H1 (cell line): Measurements from ENCODE around the gene NXT1. TPM values are rescaled to one million over a fixed set of nuclear protein-coding genes. Genes with fewer than 3 reads are reported as not detected.

Experiments
- ATF3 ChIP-seq: IDR thresholded peaks from 2 replicates; pipeline ENCODE4 v1.6.1; 2011; ENCODE audit warnings: low read depth, mild to moderate bottlenecking, low read length; ENCODE audit not compliant: insufficient read depth
- CHD1 ChIP-seq: IDR thresholded peaks from 2 replicates; pipeline ENCODE4 v1.6.1; 2012; ENCODE audit warnings: low read depth, low read length, improper control_type of control experiment
- CREB1 ChIP-seq: IDR thresholded peaks from 2 replicates; pipeline ENCODE4 v1.6.1; 2012; ENCODE audit warnings: inconsistent platforms
- EZH2 ChIP-seq: fragments of 200-600 bp; sonication (generic); IDR thresholded peaks from 2 replicates; pipeline ENCODE4 v1.7.1; 2012; ENCODE audit warnings: low read depth, mild to moderate bottlenecking, moderate library complexity, low read length, inconsistent platforms; ENCODE audit not compliant: severe bottlenecking
- HDAC2 ChIP-seq, 2 experiments: fragments of 300-600 bp in 1 of 2; sonication (generic) in 1 of 2; IDR thresholded peaks; 2 replicates each; pipeline ENCODE4 v1.6.1; 2011 to 2012; ENCODE audit warnings: low read depth in 2 of 2, low read length in 2 of 2, mild to moderate bottlenecking in 2 of 2, moderate library complexity in 2 of 2, borderline replicate concordance in 1 of 2, inconsistent platforms in 1 of 2
- NANOG ChIP-seq: IDR thresholded peaks from 2 replicates; pipeline ENCODE4 v1.6.1; 2011; ENCODE audit warnings: low read length, low read depth, mild to moderate bottlenecking, inconsistent platforms; ENCODE audit not compliant: insufficient read depth, poor library complexity, severe bottlenecking
- POLR2A ChIP-seq, 2 experiments: IDR thresholded peaks; 1 replicate in 1 of 2; 2 replicates in 1 of 2; pipeline ENCODE4 v1.6.1; 2011; ENCODE audit warnings: low read depth in 2 of 2, low read length in 2 of 2, mild to moderate bottlenecking in 2 of 2; ENCODE audit errors: control extremely low read depth in 1 of 2
- SIN3A ChIP-seq, 2 experiments: IDR thresholded peaks in 1 of 2; conservative IDR thresholded peaks in 1 of 2; 2 replicates each; pipeline ENCODE4 v1.6.1; 2011 to 2012; ENCODE audit warnings: low read length in 2 of 2, improper control_type of control experiment in 1 of 2, low read depth in 1 of 2, mild to moderate bottlenecking in 1 of 2
- polyA plus RNA-seq, 7 experiments: library from polyadenylated mRNA; depleted of rRNA in 3 of 7; stranded (reverse) in 5 of 7; unstranded in 2 of 7; fragments of >200 nt in 5 of 7; fragments of 200-250 nt in 2 of 7; gene quantifications; 1 replicate in 5 of 7; 2 replicates in 1 of 7; 4 replicates in 1 of 7; pipeline versions ENCODE4 v1.2.1 to v1.2.3, GENCODE V29; 2011 to 2013; ENCODE audit warnings: missing spikeins in 2 of 7, mixed read lengths in 2 of 7
- total RNA-seq: library from RNA; stranded (reverse); fragmentation: NEBNext Ultra II Directional; extraction: Animal tissue kit (Norgen Biotek cat#: 25700); gene quantifications from 2 replicates; pipeline ENCODE4 v1.2.1, GENCODE V29; 2021
- TF ChIP-seq, protein P1 (sequence below): fragments of 300-600 bp; sonication (generic); IDR thresholded peaks from 2 replicates; pipeline ENCODE4 v1.7.1; 2012; ENCODE audit warnings: low read length, moderate library complexity, mild to moderate bottlenecking, inconsistent platforms; ENCODE audit not compliant: insufficient replicate concordance
- TF ChIP-seq, protein P2 (sequence below): IDR thresholded peaks from 2 replicates; pipeline ENCODE4 v1.6.1; 2012; ENCODE audit warnings: inconsistent platforms

NXT1 gene
- total and polyA plus RNA-seq, 2 of the 8 experiments (the other 6 are each of a cell fraction or from before 2014, with no cell fraction given) = 23.1 to 26.5 TPM

DNA sequence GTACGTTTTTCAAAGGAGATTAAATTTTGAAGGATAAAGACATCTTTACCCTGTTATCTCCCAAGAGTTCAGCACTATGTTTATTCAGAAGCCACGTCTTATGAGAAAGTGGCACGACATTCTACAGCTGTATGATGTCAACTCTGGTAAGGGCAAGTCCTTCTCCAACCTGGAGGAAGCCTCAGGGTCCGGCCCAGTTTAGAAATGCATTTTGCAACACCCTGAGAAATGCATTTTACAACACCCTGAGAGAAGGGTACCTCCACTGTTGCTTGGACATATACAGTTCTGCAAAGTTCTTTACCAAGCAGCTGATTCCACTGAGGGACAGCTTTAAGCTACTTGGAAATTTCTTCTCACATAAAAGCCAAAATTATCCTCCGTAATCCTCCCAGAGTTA is 53.2 kb downstream of the NXT1 start (continued):
- TF ChIP-seq, protein P1, sequence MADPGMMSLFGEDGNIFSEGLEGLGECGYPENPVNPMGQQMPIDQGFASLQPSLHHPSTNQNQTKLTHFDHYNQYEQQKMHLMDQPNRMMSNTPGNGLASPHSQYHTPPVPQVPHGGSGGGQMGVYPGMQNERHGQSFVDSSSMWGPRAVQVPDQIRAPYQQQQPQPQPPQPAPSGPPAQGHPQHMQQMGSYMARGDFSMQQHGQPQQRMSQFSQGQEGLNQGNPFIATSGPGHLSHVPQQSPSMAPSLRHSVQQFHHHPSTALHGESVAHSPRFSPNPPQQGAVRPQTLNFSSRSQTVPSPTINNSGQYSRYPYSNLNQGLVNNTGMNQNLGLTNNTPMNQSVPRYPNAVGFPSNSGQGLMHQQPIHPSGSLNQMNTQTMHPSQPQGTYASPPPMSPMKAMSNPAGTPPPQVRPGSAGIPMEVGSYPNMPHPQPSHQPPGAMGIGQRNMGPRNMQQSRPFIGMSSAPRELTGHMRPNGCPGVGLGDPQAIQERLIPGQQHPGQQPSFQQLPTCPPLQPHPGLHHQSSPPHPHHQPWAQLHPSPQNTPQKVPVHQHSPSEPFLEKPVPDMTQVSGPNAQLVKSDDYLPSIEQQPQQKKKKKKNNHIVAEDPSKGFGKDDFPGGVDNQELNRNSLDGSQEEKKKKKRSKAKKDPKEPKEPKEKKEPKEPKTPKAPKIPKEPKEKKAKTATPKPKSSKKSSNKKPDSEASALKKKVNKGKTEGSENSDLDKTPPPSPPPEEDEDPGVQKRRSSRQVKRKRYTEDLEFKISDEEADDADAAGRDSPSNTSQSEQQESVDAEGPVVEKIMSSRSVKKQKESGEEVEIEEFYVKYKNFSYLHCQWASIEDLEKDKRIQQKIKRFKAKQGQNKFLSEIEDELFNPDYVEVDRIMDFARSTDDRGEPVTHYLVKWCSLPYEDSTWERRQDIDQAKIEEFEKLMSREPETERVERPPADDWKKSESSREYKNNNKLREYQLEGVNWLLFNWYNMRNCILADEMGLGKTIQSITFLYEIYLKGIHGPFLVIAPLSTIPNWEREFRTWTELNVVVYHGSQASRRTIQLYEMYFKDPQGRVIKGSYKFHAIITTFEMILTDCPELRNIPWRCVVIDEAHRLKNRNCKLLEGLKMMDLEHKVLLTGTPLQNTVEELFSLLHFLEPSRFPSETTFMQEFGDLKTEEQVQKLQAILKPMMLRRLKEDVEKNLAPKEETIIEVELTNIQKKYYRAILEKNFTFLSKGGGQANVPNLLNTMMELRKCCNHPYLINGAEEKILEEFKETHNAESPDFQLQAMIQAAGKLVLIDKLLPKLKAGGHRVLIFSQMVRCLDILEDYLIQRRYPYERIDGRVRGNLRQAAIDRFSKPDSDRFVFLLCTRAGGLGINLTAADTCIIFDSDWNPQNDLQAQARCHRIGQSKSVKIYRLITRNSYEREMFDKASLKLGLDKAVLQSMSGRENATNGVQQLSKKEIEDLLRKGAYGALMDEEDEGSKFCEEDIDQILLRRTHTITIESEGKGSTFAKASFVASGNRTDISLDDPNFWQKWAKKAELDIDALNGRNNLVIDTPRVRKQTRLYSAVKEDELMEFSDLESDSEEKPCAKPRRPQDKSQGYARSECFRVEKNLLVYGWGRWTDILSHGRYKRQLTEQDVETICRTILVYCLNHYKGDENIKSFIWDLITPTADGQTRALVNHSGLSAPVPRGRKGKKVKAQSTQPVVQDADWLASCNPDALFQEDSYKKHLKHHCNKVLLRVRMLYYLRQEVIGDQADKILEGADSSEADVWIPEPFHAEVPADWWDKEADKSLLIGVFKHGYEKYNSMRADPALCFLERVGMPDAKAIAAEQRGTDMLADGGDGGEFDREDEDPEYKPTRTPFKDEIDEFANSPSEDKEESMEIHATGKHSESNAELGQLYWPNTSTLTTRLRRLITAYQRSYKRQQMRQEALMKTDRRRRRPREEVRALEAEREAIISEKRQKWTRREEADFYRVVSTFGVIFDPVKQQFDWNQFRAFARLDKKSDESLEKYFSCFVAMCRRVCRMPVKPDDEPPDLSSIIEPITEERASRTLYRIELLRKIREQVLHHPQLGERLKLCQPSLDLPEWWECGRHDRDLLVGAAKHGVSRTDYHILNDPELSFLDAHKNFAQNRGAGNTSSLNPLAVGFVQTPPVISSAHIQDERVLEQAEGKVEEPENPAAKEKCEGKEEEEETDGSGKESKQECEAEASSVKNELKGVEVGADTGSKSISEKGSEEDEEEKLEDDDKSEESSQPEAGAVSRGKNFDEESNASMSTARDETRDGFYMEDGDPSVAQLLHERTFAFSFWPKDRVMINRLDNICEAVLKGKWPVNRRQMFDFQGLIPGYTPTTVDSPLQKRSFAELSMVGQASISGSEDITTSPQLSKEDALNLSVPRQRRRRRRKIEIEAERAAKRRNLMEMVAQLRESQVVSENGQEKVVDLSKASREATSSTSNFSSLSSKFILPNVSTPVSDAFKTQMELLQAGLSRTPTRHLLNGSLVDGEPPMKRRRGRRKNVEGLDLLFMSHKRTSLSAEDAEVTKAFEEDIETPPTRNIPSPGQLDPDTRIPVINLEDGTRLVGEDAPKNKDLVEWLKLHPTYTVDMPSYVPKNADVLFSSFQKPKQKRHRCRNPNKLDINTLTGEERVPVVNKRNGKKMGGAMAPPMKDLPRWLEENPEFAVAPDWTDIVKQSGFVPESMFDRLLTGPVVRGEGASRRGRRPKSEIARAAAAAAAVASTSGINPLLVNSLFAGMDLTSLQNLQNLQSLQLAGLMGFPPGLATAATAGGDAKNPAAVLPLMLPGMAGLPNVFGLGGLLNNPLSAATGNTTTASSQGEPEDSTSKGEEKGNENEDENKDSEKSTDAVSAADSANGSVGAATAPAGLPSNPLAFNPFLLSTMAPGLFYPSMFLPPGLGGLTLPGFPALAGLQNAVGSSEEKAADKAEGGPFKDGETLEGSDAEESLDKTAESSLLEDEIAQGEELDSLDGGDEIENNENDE = no peak
- TF ChIP-seq SIN3A (conservative IDR thresholded peaks at IDR 0.05 in 1 of 2, IDR thresholded peaks at IDR 0.05 in 1 of 2; ENCODE audit: low read depth in 1 of 2, low read length in 2 of 2) = no peak
- no peak for TF ChIP-seq ATF3
- no peak for TF ChIP-seq HDAC2 (IDR thresholded peaks at IDR 0.05; ENCODE audit: borderline replicate concordance in 1 of 2, low read depth in 2 of 2, low read length in 2 of 2)
- TF ChIP-seq, protein P2, sequence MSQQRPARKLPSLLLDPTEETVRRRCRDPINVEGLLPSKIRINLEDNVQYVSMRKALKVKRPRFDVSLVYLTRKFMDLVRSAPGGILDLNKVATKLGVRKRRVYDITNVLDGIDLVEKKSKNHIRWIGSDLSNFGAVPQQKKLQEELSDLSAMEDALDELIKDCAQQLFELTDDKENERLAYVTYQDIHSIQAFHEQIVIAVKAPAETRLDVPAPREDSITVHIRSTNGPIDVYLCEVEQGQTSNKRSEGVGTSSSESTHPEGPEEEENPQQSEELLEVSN = no peak
- TF ChIP-seq CHD1 = no peak
- TF ChIP-seq POLR2A (IDR thresholded peaks at IDR 0.05; ENCODE audit: control extremely low read depth in 1 of 2, low read depth in 2 of 2, low read length in 2 of 2) = no peak
- TF ChIP-seq NANOG = no peak
- TF ChIP-seq CREB1 = no peak
- no peak for TF ChIP-seq EZH2
